Stimulated activated CD4-positive, alpha-beta T cell treated with anti-CD3 and anti-CD28 coated beads, Interleukin-12 subunit alpha, Interleukin-12 subunit beta, amount 100 ng/mL, for 4 hours (primary cell): ENCODE measurements around the gene PDE4A.
"Not testable (repeated sequence)": the region's sequence is repeated elsewhere in the genome, so short reads cannot be mapped to it uniquely, and the experiment has no call there.

Experiments
- DNase-seq: peaks from one replicate; pipeline ENCODE4 v3.0.0-alpha.2; 2020

PDE4A gene

DNA sequence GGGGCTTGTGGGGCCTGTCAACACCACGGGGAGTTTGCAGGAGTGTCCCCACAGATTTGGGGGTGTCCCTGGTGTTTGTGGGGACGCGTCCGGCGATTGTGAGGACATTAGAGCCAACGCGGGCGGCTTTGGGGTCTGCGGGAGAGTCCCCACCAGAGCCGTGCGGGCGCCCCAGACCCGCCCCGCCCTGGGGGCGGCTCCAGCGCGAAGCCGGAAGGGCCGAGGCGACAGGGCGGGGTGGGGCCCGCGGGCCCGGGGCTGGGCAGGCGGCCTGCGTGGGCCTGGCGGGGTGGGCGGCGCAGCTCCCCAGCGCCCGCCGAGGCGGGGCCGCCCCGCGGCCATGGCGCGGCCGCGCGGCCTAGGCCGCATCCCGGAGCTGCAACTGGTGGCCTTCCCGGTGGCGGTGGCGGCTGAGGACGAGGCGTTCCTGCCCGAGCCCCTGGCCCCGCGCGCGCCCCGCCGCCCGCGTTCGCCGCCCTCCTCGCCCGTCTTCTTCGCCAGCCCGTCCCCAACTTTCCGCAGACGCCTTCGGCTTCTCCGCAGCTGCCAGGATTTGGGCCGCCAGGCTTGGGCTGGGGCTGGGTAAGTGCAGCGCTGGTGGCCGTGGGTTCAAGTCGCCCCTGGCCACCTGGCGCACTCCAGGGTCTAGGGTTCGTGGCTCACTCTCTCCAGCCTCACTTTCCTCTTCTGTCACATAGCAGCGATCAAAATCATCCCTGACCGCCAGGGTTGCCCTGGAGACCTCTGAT lies 10.3 kb downstream of the PDE4A start:
- no peak for DNase-seq

DNA sequence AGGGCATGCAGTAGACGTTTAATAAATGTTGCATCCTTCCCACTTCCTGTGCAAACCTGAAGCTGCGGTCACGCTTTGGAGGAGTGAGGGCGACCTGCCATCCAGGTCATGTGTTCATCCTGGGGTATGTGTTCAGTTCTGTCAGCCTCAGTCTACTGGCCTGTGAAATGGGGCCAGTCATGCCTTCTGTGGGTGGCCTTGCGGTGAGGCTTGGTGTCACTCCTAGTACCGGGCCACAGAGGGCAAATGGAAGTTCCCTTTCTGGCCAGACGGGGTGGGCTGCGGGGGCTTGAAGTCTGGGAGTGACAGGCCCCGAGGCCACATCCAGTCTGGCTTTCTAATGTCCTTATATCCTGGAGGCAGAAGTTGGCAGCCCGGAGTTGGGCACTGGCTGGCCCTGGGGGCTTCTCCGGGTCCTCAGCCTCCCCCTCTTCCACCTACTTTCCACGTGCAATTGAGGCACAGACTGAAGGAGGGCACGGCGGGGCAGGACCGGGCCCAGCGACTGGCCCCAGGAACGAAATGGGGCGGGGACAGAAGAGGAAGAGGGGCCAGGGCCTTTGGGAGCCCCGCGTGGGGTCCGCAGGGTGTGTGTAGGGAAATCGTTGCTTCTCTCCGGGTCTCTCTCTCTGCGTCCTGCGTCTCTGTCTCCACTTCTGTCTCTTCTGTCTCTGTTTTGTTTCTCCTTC lies 11.1 kb downstream of the PDE4A start:
- no peak for DNase-seq

GRCh38 chr19:10431943-10432735 lies 11.8 kb downstream of the PDE4A start:
- peak; percentile 52 for DNase-seq

DNA sequence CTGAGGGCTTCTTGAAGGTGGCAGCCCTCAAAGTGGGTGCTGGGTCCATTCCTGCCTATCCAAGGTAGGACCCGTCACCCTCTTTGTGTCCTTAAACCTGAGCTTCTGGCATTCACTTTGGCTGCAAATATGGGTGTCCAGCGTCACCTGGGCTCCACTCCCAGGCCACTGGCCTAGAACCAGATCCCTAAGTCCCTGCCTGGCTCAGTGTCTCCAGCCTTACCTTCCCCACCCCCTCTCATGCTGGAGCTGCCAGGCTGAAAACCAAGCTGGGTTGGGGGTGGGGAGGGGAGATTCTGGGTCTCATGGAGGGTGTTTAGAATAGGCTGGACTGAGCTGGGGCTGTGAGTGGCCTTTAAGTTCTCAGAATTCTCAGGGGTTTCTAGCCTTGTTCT lies 12.4 kb downstream of the PDE4A start:
- DNase-seq: no peak

GRCh38 chr19:10433131-10433536 lies 12.8 kb downstream of the PDE4A start:
- no peak for DNase-seq

GRCh38 chr19:10439588-10439987 lies 19.2 kb downstream of the PDE4A start:
- DNase-seq: no peak

- DNase-seq: no peak
Observed at GRCh38 chr19:10442698-10443097, 22.4 kb downstream of the PDE4A start.

DNA sequence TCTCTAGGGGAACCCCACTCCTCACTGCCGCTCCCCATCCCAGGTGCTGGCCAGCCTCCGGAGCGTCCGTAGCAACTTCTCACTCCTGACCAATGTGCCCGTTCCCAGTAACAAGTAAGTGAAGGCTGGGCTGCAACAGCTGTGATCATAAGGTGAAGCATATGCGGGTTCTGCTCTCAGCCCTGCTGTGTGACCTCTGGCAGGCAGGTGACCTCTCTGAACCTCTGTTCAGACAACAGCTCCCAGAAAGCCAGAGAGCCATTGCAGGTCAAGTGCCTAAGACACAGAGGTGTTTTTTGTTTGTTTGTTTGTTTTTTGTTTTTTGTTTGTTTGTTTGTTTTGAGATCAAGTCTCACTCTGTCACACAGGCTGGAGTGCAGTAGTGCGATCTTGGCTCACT lies 28.7 kb downstream of the PDE4A start:
- no peak for DNase-seq

DNA sequence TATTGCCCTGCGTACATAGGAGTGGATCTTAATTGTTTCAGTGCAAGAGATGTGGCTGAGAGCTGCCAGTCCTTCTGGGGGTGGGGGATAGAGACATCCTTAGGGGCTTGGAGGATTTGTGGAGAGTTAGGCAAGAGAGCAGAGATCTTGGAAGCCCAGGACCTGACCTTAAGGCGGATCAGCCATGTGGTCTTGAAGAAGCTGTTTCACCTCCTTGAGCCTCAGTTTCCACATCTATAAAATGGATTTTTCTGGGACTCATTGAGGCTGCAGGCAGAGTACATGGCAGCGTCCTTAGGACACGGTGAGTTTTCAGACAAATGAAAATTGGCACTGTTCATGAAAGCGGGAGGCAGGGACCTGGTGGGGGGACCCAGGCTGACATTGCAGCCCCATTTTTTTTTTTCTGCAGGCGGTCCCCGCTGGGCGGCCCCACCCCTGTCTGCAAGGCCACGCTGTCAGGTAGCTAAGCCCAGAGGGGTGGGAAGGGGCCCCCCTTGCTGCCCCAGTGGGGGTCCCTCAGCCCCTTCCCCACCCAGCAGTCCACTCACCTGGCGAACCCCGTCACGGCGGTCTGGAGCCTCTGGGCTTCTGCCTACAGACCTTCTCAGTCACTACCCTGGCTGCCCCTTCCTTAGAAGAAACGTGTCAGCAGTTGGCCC lies 30.0 kb downstream of the PDE4A start:
- DNase-seq: no peak

GRCh38 chr19:10450853-10451609 lies 30.7 kb downstream of the PDE4A start:
- DNase-seq: no peak

DNA sequence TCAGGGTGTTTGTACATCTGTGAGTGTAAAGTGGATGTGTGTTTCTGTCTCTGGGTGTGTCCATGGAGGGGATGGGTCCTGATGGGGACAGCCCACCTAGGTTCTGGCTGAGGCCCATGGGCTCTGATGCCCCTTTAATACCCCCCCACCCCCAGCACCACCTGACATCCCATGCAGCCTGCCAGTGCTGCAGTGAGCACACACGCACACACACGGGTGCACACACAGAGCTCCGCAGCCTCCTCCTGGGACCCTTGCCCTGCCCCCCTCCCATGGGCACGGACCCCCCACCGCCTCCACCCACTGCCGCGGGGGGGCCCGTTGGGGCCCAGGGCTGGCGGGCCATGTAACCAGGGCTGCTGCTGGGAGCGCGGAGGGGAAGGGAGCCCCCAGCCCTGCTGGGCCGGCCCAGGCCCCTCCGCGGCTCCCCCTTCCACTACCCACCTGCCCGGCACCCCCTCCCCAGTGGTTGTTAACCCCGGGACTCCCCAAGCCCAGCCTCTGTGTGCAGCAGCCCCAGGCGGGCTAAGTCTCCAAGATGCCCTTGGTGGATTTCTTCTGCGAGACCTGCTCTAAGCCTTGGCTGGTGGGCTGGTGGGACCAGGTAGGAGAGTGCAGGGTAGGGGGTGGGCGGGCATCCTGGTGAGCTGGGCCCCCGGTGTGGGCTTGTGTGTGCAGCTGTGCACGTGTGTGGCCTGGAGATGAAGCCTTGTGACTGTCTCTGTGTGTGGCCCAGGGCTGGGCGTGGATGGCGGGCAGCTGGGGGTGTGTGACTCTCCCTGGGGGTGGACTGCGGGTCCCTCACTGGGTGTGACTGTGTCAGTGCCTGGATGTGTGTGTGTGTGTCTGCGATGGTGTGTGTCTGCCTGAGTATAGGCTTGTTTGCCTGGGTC lies 32.6 kb downstream of the PDE4A start:
- DNase-seq: no peak

DNA sequence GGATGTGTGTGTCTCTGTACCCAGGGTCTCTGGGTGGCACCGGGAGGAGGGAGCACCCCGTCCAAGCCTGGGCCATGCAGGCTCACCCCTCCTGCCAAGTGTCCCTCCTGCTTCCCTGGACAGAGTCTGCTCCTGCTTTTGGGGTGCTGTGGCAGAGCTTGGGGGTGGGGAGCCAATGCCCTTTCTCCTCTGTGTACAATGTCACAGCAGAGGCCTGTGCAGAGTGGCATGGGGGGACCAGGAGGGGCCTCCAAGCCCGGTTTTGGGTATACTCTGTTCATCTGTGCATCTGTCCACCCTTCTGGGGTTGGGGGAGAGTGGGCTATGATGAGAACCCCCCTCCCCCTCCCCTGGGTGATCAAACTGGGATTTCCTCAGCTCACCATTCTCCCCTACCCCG lies 33.5 kb downstream of the PDE4A start:
- no peak for DNase-seq

DNA sequence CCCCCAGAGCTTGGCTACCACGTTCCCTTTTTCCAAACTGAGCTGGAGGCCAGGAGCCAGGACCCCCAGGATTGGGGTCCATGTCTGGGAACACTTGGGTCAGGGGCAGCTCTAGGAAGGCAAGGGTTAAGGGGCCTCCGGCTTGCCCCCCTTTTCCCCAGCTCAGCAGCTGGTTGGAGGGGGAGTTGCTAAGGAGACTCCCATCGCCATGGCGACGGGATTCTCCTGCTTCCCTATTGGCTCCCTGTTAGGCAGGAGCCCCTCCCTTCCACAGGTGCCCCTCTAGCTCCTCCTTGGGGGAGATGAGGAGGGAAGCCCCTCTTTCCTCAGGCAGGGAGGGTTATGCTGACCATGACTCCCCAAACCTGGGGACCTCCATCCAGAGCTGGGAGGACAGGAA lies 33.9 kb downstream of the PDE4A start:
- no peak for DNase-seq

DNA sequence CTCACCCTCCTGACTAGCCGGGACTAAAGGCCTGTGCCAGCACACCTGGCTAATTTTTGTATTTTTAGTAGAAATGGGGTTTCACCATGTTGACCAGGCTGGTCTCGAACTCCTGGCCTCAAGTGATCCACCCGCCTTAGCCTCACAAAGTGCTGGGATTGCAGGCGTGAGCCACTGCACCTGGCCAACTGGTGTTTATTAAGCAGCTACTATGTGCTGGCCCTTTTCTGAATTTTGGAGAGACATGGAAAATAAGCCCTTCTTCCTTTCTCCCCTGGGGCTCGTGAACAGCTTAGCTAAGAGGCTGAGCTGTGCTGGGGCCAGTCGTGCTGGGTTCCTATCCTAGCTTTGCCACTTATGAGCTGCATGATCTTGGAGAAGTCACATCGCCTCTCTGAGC lies 38.4 kb downstream of the PDE4A start:
- DNase-seq: not testable (repeated sequence)

GRCh38 chr19:10460714-10461046 lies 40.3 kb downstream of the PDE4A start:
- no peak for DNase-seq

- DNase-seq: peak; percentile 80
Observed at GRCh38 chr19:10461047-10461949, 41.0 kb downstream of the PDE4A start.

GRCh38 chr19:10462042-10462441 lies 41.7 kb downstream of the PDE4A start:
- not testable (repeated sequence) for DNase-seq

DNA sequence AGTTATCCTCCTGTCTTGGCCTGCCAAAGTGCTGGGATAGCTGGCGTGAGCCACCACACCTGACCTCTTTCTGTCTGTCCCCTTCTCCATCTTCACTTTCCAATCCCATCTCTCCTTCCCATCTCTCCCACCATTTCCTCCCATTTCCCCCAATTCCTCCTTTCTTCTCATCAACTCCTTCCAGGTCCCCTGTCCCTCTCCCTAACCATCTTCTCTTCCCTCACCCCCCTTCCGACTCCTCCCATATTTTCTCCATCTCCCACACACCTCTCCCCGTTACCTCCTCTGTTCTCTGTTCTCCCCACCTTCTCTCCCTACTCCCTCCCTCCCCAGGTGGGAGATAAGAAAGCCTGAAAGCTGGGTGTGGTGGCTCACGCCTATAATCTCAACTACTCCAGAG lies 42.2 kb downstream of the PDE4A start:
- no peak for DNase-seq

GRCh38 chr19:10464456-10464855 lies 44.1 kb downstream of the PDE4A start:
- DNase-seq: no peak

GRCh38 chr19:10467104-10467706 lies 46.9 kb downstream of the PDE4A start:
- no peak for DNase-seq
